KBM-7 (cell line): ENCODE results near the gene SMURF1.
"Not testable (repeated sequence)": the region's sequence is repeated elsewhere in the genome, so short reads cannot be mapped to it uniquely, and the experiment has no call there.

Experiments used
- DNase-seq: peaks from one replicate; pipeline ENCODE4 v3.0.0-alpha.2; 2015
- in situ Hi-C: fragments of 300-500 bp; cut with MboI; formaldehyde crosslinking; loops from 2 replicates; pipeline ENCODE4 v1.14.3; 2020; ENCODE audit warnings: low sequenced_read_pairs, low pct_unique_long_range_greater_than_20kb, mixed read lengths

Gene SMURF1

GRCh38 chr7:99080679-99081078 is 63.2 kb downstream of the SMURF1 start:
- in situ Hi-C loops: no loop called here
- DNase-seq: no peak

- in situ Hi-C loops: no loop called here
- no peak for DNase-seq
These were observed 64.8 kb downstream of the SMURF1 start for GRCh38 chr7:99079104-99079503.

GRCh38 chr7:99078416-99078815 is 65.5 kb downstream of the SMURF1 start:
- DNase-seq: no peak
- in situ Hi-C loops: no loop called here

GRCh38 chr7:99076615-99077014 is 67.3 kb downstream of the SMURF1 start:
- DNase-seq: no peak
- in situ Hi-C loops: no loop called here

GRCh38 chr7:99073839-99074446 is 70.0 kb downstream of the SMURF1 start:
- in situ Hi-C loops: no loop called here
- DNase-seq: no peak

GRCh38 chr7:99072126-99072525 is 71.8 kb downstream of the SMURF1 start:
- in situ Hi-C loops: no loop called here
- DNase-seq: no peak

GRCh38 chr7:99070361-99070760 is 73.5 kb downstream of the SMURF1 start:
- DNase-seq: no peak
- in situ Hi-C loops: no loop called here

GRCh38 chr7:99061001-99061776 is 82.7 kb downstream of the SMURF1 start:
- in situ Hi-C loops: no loop called here
- no peak for DNase-seq

- in situ Hi-C loops: no loop called here
- DNase-seq: no peak
These were observed 89.1 kb downstream of the SMURF1 start for GRCh38 chr7:99054781-99055180.

GRCh38 chr7:99050971-99051370 is 92.9 kb downstream of the SMURF1 start:
- in situ Hi-C loops: no loop called here
- no peak for DNase-seq

- DNase-seq: no peak
- in situ Hi-C loops: loop anchor here (25.0 kb wide), 1 partner anchor 265 kb away; no protein-coding TSS in a partner anchor
These were observed 96.3 kb downstream of the SMURF1 start for GRCh38 chr7:99047526-99048077.

GRCh38 chr7:99046722-99047121 is 97.2 kb downstream of the SMURF1 start:
- in situ Hi-C loops: loop anchor here (25.0 kb wide), 1 partner anchor 266 kb away; no protein-coding TSS in a partner anchor
- DNase-seq: no peak

GRCh38 chr7:99046262-99046661 is 97.6 kb downstream of the SMURF1 start:
- in situ Hi-C loops: loop anchor here (25.0 kb wide), 1 partner anchor 266 kb away; no protein-coding TSS in a partner anchor

GRCh38 chr7:99044858-99045257 is 99.0 kb downstream of the SMURF1 start:
- not testable (repeated sequence) for DNase-seq
- in situ Hi-C loops: loop anchor here (25.0 kb wide), 1 partner anchor 267 kb away; no protein-coding TSS in a partner anchor

More at GRCh38 chr7:99046262-99046661, 97.6 kb downstream of the SMURF1 start:
- not testable (repeated sequence) for DNase-seq

GRCh38 chr7:99042957-99043356 is 101.0 kb downstream of the SMURF1 start:
- in situ Hi-C loops: loop anchor here (25.0 kb wide), 1 partner anchor 269 kb away; no protein-coding TSS in a partner anchor
- DNase-seq: no peak

- in situ Hi-C loops: loop anchor here (25.0 kb wide), 1 partner anchor 271 kb away; no protein-coding TSS in a partner anchor
- DNase-seq: no peak
These were observed 102.4 kb downstream of the SMURF1 start for GRCh38 chr7:99041526-99041925.

GRCh38 chr7:99040104-99040958 is 103.6 kb downstream of the SMURF1 start:
- peak; percentile 70 for DNase-seq
- in situ Hi-C loops: loop anchor here (25.0 kb wide), 1 partner anchor 272 kb away; no protein-coding TSS in a partner anchor

- in situ Hi-C loops: loop anchor here (25.0 kb wide), 1 partner anchor 273 kb away; no protein-coding TSS in a partner anchor
These were observed 104.5 kb downstream of the SMURF1 start for GRCh38 chr7:99039384-99039891.

More at GRCh38 chr7:99039384-99039891, 104.5 kb downstream of the SMURF1 start:
- no peak for DNase-seq
